Testis (tissue), 2 donors: Measurements from ENCODE around the gene LAPTM4A.
A peak's percentile ranks its signal among the peaks of the same experiment; 100 is the strongest.

Experiments used
- POLR2A ChIP-seq: fragments of 450-650 bp; IDR thresholded peaks from one replicate; pipeline ENCODE4 v1.6.1; 2017; ENCODE audit warnings: antibody characterized with exemption, mild to moderate bottlenecking, moderate library complexity
- TF ChIP-seq, protein P1 (sequence below), 3 experiments: fragments of 450-650 bp in 2 of 3; fragments of 200-600 bp in 1 of 3; sonication (generic) in 1 of 3; IDR thresholded peaks; one replicate each; pipeline ENCODE4 v1.5.1; 2016 to 2019; ENCODE audit warnings: antibody characterized with exemption in 3 of 3, mild to moderate bottlenecking in 2 of 3, moderate library complexity in 1 of 3

DNA sequence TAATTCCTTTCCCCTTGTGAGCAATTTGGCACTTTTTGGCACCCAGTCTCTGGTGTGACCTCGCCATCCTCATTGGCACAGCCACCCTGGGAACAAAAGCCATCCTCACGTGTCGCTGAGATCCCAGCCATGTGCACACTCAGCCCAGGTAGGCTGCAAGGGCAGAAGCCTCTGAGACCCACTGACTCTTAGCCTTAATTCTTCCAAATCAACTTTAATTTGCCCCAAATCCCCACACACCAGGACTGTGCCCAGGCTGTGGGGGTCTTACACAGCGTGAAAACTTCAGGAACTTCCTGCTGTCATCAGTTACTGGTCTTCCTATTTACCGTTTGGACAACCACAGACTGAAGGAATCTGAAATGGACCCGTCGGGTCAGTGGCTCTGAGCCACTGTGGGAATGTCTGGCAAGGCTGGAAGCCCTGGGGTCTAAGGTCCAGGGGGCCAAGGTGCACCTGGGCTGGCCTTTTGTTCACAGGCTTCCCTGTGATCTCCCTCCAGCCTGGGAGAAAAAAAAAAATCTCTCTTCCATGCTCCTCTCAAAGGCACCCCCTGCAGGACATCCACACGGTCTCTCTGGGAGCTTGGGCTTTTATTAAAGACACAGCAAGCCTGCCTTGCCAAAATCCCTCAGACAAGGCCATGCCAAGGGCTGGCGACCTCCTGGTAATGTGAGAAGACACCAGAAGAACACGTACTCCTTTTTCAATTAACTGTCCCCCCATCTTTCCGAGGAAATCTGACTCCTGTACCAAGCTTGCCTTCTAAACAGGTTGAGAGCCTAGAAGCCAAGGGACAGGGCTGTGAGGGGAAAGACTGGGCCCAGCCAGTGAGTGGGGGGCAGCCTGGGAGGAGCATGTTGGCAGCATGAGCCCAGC is 42.1 kb upstream of the LAPTM4A start:
- TF ChIP-seq, protein P1, sequence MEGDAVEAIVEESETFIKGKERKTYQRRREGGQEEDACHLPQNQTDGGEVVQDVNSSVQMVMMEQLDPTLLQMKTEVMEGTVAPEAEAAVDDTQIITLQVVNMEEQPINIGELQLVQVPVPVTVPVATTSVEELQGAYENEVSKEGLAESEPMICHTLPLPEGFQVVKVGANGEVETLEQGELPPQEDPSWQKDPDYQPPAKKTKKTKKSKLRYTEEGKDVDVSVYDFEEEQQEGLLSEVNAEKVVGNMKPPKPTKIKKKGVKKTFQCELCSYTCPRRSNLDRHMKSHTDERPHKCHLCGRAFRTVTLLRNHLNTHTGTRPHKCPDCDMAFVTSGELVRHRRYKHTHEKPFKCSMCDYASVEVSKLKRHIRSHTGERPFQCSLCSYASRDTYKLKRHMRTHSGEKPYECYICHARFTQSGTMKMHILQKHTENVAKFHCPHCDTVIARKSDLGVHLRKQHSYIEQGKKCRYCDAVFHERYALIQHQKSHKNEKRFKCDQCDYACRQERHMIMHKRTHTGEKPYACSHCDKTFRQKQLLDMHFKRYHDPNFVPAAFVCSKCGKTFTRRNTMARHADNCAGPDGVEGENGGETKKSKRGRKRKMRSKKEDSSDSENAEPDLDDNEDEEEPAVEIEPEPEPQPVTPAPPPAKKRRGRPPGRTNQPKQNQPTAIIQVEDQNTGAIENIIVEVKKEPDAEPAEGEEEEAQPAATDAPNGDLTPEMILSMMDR (IDR thresholded peaks at IDR 0.05) = peak in 2 of 3 experiments; percentile 58 to 63
- no peak for TF ChIP-seq POLR2A
